Stimulated activated CD4-positive, alpha-beta T cell treated with anti-CD3 and anti-CD28 coated beads, Interleukin-15, amount 100 ng/mL, for 1 hour (primary cell): ENCODE results near the gene ADM.

ENCODE experiments used
- DNase-seq, 2 donors: peaks; one replicate each; pipeline ENCODE4 v3.0.0-alpha.2; 2020; ENCODE audit warnings: low read depth in 1 of 2, low spot score in 1 of 2

Gene ADM

GRCh38 chr11:10289765-10290380, 15.0 kb upstream of the ADM start:
- no peak for DNase-seq

- DNase-seq, result no peak
Measured at GRCh38 chr11:10291801-10292638, 12.9 kb upstream of the ADM start.

GRCh38 chr11:10293423-10294289, 11.2 kb upstream of the ADM start, which contains the start of gene SBF2:
Gene SBF2 (minus strand): TSS chr11:10294219. CDS start chr11:10294069, 150 bp downstream.
- peak; percentile 68 to 74 for DNase-seq

GRCh38 chr11:10294290-10294953, 10.5 kb upstream of the ADM start:
- DNase-seq, result no peak

- no peak for DNase-seq
Measured at GRCh38 chr11:10295064-10295901, 9.6 kb upstream of the ADM start.

GRCh38 chr11:10298342-10298741, 6.5 kb upstream of the ADM start:
- DNase-seq, result no peak

DNA sequence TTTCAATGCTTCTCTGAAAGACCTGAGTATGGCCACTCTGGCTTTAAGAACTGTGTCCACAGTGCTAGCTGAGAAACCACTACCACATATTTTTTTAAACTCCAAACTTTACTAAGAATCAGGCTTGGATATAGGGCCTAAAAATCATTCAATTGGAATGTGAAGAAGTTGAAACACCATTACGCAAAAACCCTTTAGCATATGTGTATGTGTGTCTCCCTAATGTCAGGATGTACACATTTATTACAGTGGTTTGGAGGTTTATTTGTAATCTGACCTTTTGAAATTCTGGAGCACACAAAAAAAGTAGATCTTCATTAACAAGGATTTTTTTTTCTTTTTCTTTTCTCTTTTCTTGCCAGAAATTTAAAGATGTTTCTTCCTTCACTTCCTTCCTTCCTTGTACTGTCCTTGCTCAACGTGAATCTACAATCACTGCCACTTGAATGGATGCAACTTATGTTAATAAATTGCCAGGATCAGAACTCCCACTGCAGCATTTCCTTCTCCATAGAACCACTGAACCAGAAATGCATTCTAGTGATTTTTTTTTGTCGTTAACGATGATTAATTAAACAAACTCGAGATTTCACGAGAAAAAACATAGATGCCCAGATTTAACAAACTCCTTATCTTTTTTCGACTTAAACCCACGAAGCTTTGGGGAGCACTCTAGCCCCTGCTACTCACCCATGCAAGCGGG, 3.1 kb upstream of the ADM start:
- no peak for DNase-seq

GRCh38 chr11:10302359-10302743, 2.5 kb upstream of the ADM start:
- no peak for DNase-seq

- DNase-seq, result peak; percentile 40 to 46
Measured at GRCh38 chr11:10302744-10303557, 1.9 kb upstream of the ADM start.

DNA sequence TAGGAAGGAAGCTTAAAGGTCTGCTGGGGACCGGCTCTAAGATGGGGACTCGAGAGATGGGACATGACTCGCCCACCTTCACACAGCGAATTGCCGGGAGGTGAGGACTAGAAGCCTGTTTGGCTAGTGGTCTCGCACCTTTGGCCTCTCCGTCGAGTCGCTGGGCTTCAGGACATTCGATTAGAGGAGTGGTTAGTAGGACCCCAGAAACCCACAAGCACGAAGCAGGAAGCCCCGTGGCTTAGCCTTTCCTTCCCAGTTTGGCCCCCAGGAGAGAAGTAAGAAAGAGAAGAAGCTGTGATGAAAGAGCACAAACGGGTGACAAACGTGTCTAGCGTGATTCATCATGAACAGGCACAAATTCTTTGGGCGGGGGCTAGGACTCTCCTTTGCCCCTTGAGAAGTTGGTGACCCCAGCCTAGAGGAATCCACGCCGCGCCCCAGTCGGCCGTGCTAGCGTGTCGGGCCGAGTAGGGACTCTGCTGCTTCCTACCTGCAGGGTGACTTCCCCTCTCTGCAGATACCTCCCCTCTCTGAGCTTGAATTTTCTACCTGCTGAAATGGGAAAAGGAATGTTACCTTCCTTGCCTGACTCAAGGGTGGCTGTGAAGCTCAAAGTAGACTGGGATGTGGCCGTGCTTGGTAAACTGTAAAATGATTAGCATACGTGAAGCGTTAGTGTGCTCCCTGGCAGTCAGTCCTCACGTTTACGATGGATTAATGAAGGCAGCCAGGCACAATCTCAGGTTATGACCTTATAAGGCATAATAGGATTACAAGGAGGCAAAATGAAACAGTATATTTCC, 1.1 kb upstream of the ADM start:
- no peak for DNase-seq

DNA sequence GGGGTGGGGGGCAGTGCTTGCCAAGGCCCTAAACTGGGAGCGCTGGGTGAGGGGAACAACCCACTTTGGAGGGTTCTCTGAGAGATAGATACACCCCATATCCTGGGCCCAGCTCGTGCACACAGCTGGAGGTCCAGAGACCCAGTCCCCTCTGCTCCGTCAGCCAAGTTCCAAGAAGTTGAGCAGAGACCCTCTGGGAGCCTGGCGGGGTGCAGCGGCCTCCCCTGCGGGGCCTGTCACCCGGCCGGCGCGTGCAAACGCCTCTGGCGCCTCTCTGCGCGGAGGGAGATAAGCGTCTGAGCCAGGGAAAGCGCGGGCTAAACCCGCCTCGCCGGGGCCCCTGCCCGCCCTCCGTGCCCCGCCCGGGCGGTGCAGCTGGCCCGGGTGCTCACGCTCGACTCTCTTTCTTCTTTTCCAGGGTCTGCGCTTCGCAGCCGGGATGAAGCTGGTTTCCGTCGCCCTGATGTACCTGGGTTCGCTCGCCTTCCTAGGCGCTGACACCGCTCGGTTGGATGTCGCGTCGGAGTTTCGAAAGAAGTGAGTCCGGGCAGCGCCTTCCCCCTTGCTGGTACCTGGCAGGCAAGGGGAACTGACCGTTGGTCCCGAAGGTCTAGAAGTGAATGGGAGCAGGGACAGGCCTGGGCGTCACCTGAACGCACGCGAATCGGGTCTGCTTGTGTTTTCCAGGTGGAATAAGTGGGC, 540 bp downstream of the ADM start:
- DNase-seq, result no peak

- no peak for DNase-seq
Measured at GRCh38 chr11:10305964-10306918, 1.4 kb downstream of the ADM start.

DNA sequence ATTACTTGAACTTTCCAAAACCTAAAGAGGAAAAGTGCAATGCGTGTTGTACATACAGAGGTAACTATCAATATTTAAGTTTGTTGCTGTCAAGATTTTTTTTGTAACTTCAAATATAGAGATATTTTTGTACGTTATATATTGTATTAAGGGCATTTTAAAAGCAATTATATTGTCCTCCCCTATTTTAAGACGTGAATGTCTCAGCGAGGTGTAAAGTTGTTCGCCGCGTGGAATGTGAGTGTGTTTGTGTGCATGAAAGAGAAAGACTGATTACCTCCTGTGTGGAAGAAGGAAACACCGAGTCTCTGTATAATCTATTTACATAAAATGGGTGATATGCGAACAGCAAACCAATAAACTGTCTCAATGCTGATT, 2.1 kb downstream of the ADM start:
- no peak for DNase-seq

GRCh38 chr11:10307400-10308200, 2.7 kb downstream of the ADM start:
- DNase-seq, result peak; percentile 66 to 84

DNA sequence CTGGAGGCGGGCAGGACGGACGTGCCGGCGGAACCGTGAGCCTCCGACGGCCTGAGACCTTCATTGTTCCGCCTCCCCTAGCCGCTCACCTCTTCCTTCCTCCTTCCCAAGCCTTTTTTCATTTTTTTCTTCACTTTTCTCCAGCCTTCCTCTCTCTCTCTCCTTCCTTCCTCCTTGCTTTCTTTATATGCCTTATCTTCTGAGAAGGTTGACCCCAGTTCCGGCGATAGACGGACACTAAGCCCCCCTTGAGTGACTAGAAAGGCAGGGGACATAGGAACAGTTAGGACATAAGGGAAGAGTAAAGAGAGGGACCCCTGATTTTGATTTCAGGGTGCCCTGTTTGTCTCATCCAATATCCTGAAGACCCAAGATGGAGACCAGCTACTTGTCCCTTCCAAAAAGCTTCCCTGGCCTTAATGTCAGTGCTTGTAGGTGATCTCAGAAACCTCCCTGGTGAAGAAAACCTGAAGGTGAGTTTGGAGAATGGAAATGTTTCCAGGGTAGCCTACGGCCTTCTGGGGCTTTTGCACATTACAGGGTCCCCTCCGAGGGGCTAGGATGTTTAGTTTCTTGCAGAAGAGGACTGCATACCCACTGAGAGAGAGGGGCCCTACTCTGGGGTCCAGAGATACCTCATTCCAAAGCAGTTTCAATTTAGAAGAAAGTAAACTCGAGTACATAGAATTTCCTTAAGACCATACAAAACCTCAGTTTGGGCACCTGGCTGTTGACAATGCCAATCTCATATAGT, 3.5 kb downstream of the ADM start:
- no peak for DNase-seq
